ENCODE data around the gene MMP20.

MMP20 gene

DNA sequence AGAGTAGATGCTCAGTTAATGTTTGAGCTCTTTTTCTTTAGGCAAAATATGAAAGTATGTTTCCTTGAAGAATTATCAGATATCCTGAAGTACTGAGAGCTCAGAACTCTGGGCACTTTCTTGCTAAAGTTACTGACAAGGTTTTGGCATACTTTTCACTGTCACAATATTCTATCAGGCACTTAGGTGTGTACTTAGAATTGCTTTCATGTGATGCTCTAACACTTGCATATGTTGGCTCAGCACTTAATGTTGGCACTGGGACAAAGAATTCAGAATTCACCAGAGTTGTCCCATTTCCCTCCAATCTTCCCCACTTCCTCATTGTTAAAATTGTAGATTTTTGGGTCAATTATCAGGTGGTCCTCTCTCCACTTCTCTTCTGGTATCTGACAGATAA lies 5.0 kb downstream of the MMP20 start:
- Histone ChIP-seq H3K36me3 (ENCODE audit: control insufficient read depth, insufficient read depth, low read length) (no peaks in the 10 kb centered on the region), H3K27me3 (ENCODE audit: control insufficient read depth, insufficient read depth, low read length) (no peaks in the 10 kb centered on the region), H3K4me3 (ENCODE audit: low read length) (no peak overlapping the region), H3K9ac (ENCODE audit: low read length) (no peak overlapping the region), H3K27ac (ENCODE audit: low read depth, low read length) (no peak overlapping the region), H3K4me1 (ENCODE audit: control insufficient read depth, insufficient read depth, low read length) (no peaks in the 10 kb centered on the region)

- Histone ChIP-seq H3K9ac (ENCODE audit: low read length) (no peak overlapping the region), H3K27ac (ENCODE audit: low read depth, low read length) (no peak overlapping the region), H3K4me1 (ENCODE audit: control insufficient read depth, insufficient read depth, low read length) (no peaks in the 10 kb centered on the region), H3K36me3 (ENCODE audit: control insufficient read depth, insufficient read depth, low read length) (no peaks in the 10 kb centered on the region), H3K4me3 (ENCODE audit: low read length) (no peak overlapping the region), H3K27me3 (ENCODE audit: control insufficient read depth, insufficient read depth, low read length) (no peaks in the 10 kb centered on the region)
Observed at GRCh38 chr11:102617466-102618008, 7.6 kb downstream of the MMP20 start.

- Histone ChIP-seq H3K4me3 (ENCODE audit: low read length) (no peak overlapping the region), H3K27ac (ENCODE audit: low read depth, low read length) (no peak overlapping the region), H3K9ac (ENCODE audit: low read length) (no peak overlapping the region)
Observed at GRCh38 chr11:102615894-102616432, 9.2 kb downstream of the MMP20 start.

GRCh38 chr11:102615077-102615893 lies 9.8 kb downstream of the MMP20 start:
- H3K27me3 ChIP-seq (ENCODE audit: control insufficient read depth, insufficient read depth, low read length), result no peaks in the 10 kb centered on the region
- no peak overlapping the region for H3K4me3 ChIP-seq (ENCODE audit: low read length)
- no peaks in the 10 kb centered on the region for H3K36me3 ChIP-seq (ENCODE audit: control insufficient read depth, insufficient read depth, low read length)
- H3K4me1 ChIP-seq (ENCODE audit: control insufficient read depth, insufficient read depth, low read length), result no peaks in the 10 kb centered on the region
- no peak overlapping the region for H3K27ac ChIP-seq (ENCODE audit: low read depth, low read length)
- no peak overlapping the region for H3K9ac ChIP-seq (ENCODE audit: low read length)

More at GRCh38 chr11:102615894-102616432, 9.2 kb downstream of the MMP20 start:
- H3K36me3 ChIP-seq (ENCODE audit: control insufficient read depth, insufficient read depth, low read length), result no peaks in the 10 kb centered on the region
- H3K27me3 ChIP-seq (ENCODE audit: control insufficient read depth, insufficient read depth, low read length), result no peaks in the 10 kb centered on the region
- no peaks in the 10 kb centered on the region for H3K4me1 ChIP-seq (ENCODE audit: control insufficient read depth, insufficient read depth, low read length)

DNA sequence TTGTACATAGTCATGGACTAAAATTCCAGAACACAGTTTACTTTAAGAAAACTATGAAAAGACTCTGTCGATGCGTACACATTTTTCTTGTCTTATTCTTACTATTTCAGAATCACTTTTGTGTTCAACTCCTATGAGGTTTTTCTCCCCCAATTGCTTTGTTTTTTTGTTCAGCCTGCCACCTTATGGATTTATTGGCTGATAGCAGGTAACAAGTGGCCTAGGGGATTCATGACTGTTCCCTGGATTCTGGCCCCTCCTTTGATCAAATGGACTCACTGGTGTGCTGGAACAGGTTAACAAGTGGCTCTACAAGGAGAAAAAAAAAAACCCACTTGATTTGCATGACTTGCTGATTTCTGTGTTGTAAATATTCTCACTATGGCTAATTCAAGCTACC lies 10.6 kb downstream of the MMP20 start:
- no peak overlapping the region for H3K9ac ChIP-seq (ENCODE audit: low read length)
- no peaks in the 10 kb centered on the region for H3K27me3 ChIP-seq (ENCODE audit: control insufficient read depth, insufficient read depth, low read length)
- H3K4me3 ChIP-seq (ENCODE audit: low read length), result no peak overlapping the region
- H3K27ac ChIP-seq (ENCODE audit: low read depth, low read length), result no peak overlapping the region
- H3K4me1 ChIP-seq (ENCODE audit: control insufficient read depth, insufficient read depth, low read length), result no peaks in the 10 kb centered on the region
- H3K36me3 ChIP-seq (ENCODE audit: control insufficient read depth, insufficient read depth, low read length), result no peaks in the 10 kb centered on the region

DNA sequence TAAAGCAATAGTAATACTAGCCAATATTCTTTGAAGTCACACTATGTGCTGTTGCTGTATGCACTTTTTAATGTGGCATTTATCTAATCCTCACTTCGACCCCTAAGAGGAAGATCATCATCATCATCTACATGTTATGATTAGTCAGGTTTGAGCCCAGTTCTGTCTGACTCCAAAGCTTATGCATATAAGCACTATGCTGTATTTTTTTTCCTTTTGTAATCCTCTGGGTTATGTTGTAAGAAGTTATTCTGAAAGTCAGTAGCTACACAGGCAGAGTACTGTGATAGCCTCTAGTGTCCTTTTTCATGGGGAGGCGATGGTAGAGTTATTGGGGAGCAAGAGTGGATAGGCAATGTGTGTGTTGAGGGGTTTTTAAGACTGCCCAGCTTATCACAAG lies 11.1 kb downstream of the MMP20 start:
- Histone ChIP-seq H3K4me1 (ENCODE audit: control insufficient read depth, insufficient read depth, low read length) (no peaks in the 10 kb centered on the region), H3K4me3 (ENCODE audit: low read length) (no peak overlapping the region), H3K27ac (ENCODE audit: low read depth, low read length) (no peak overlapping the region), H3K9ac (ENCODE audit: low read length) (no peak overlapping the region), H3K36me3 (ENCODE audit: control insufficient read depth, insufficient read depth, low read length) (no peaks in the 10 kb centered on the region), H3K27me3 (ENCODE audit: control insufficient read depth, insufficient read depth, low read length) (no peaks in the 10 kb centered on the region)

- Histone ChIP-seq H3K4me3 (ENCODE audit: low read length) (no peak overlapping the region), H3K27me3 (ENCODE audit: control insufficient read depth, insufficient read depth, low read length) (no peaks in the 10 kb centered on the region), H3K27ac (ENCODE audit: low read depth, low read length) (no peak overlapping the region), H3K9ac (ENCODE audit: low read length) (no peak overlapping the region), H3K4me1 (ENCODE audit: control insufficient read depth, insufficient read depth, low read length) (no peaks in the 10 kb centered on the region), H3K36me3 (ENCODE audit: control insufficient read depth, insufficient read depth, low read length) (no peaks in the 10 kb centered on the region)
Observed at GRCh38 chr11:102613450-102613849, 11.7 kb downstream of the MMP20 start.

DNA sequence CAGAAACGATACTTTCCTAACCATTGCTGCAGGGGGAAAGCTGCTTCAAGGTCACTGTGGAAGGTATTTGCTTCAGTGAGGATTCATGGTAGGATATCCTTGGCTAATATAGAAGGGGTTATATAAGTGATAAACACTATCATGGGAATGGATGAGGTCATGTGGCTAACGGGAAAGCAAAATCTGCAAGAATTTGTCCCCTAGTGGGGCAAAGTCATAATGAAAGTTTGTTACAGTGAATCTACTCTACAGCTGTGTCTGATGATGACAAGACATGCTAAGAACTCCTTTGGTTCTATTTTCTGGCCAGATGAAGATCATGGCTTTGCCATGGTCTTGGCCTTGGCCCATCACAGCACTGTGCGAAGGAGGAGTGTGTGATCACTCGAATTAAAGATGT lies 13.8 kb downstream of the MMP20 start:
- H3K36me3 ChIP-seq (ENCODE audit: control insufficient read depth, insufficient read depth, low read length), result no peaks in the 10 kb centered on the region
- no peak overlapping the region for H3K9ac ChIP-seq (ENCODE audit: low read length)
- no peak overlapping the region for H3K4me3 ChIP-seq (ENCODE audit: low read length)
- no peaks in the 10 kb centered on the region for H3K4me1 ChIP-seq (ENCODE audit: control insufficient read depth, insufficient read depth, low read length)
- H3K27me3 ChIP-seq (ENCODE audit: control insufficient read depth, insufficient read depth, low read length), result no peaks in the 10 kb centered on the region
- no peak overlapping the region for H3K27ac ChIP-seq (ENCODE audit: low read depth, low read length)

DNA sequence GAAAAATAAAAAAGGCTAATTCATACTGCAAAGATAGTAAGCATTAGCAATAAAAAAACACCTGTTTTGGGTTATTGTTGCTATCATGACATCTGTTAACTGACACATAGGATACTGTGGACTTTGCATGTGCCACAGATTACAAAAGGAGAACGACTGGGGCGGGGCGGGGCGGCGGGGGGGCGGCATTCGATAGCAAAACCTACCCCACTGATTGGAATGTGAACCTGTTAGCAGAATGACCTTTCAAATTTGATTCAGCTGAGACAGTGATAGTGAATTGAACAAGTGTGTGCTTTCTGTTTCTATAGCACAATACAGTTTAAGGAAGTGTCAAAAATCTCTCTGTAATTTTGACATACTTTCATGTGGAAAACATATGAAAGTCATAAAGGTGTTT lies 14.9 kb downstream of the MMP20 start:
- Histone ChIP-seq H3K9ac (ENCODE audit: low read length) (no peak overlapping the region), H3K27me3 (ENCODE audit: control insufficient read depth, insufficient read depth, low read length) (no peaks in the 10 kb centered on the region), H3K36me3 (ENCODE audit: control insufficient read depth, insufficient read depth, low read length) (no peaks in the 10 kb centered on the region), H3K4me3 (ENCODE audit: low read length) (no peak overlapping the region), H3K4me1 (ENCODE audit: control insufficient read depth, insufficient read depth, low read length) (no peaks in the 10 kb centered on the region), H3K27ac (ENCODE audit: low read depth, low read length) (no peak overlapping the region)

DNA sequence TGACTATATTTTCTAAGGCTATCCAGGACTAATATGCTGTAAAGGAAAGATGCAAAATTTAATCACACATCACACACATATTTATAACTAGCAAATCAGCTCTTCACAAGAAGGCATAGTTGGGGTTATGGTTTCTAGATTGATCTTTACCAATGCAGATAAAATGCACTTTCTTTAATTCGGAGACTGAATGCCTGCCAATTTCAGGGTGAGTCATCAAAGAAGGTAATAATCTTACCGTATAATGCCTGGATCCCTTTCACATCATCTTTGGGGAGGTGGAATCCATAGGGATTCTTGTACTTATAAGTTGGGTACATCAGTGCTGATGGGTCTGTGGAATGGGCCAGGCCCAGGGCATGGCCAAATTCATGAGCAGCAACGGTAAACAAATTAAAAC lies 16.4 kb downstream of the MMP20 start:
- H3K9ac ChIP-seq (ENCODE audit: low read length), result no peak overlapping the region
- no peak overlapping the region for H3K4me3 ChIP-seq (ENCODE audit: low read length)
- H3K36me3 ChIP-seq (ENCODE audit: control insufficient read depth, insufficient read depth, low read length), result no peaks in the 10 kb centered on the region
- H3K4me1 ChIP-seq (ENCODE audit: control insufficient read depth, insufficient read depth, low read length), result no peaks in the 10 kb centered on the region
- no peaks in the 10 kb centered on the region for H3K27me3 ChIP-seq (ENCODE audit: control insufficient read depth, insufficient read depth, low read length)
- H3K27ac ChIP-seq (ENCODE audit: low read depth, low read length), result no peak overlapping the region

DNA sequence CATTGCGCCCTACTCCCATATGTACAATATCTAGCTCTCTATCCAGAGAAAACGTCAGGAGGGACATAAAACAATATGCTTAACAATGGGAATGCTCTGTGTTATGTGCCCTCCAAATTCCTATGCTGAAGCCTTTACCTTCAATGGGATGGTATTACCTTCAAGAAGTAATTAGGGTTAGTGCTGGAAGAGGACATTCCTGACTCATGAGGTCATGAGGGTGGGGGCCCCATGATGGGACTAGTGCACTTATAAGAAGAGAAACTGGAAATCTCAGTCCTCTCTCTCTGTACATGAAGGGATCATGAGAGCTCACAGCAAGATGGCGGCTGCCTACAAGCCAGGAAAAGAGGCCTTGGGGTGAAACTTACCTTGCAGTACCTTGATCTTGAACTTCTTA lies 20.3 kb downstream of the MMP20 start:
- Histone ChIP-seq H3K4me1 (ENCODE audit: control insufficient read depth, insufficient read depth, low read length) (no peaks in the 10 kb centered on the region), H3K27me3 (ENCODE audit: control insufficient read depth, insufficient read depth, low read length) (no peaks in the 10 kb centered on the region), H3K4me3 (ENCODE audit: low read length) (no peak overlapping the region), H3K9ac (ENCODE audit: low read length) (no peak overlapping the region), H3K27ac (ENCODE audit: low read depth, low read length) (no peak overlapping the region), H3K36me3 (ENCODE audit: control insufficient read depth, insufficient read depth, low read length) (no peaks in the 10 kb centered on the region)

DNA sequence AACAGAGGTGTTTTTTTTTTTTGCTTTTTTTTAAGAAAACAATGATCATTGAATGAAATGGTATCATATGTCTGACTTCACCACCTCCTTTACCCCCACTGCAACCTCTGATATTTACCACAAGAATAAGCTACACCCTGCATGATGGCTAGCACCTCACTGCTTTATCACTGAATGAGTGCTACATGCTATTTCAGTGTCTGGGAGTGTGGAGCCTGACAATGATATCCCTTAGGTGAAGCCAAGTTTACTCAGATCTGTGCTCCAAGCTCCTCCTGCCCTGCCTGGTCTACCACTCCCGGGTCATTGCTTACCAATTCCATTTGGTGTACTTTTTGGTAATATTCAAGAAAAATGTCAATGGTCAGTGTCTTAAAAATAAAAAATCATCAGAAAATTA lies 21.1 kb downstream of the MMP20 start:
- no peak overlapping the region for H3K27ac ChIP-seq (ENCODE audit: low read depth, low read length)
- H3K4me1 ChIP-seq (ENCODE audit: control insufficient read depth, insufficient read depth, low read length), result no peaks in the 10 kb centered on the region
- no peak overlapping the region for H3K4me3 ChIP-seq (ENCODE audit: low read length)
- H3K27me3 ChIP-seq (ENCODE audit: control insufficient read depth, insufficient read depth, low read length), result no peaks in the 10 kb centered on the region
- no peaks in the 10 kb centered on the region for H3K36me3 ChIP-seq (ENCODE audit: control insufficient read depth, insufficient read depth, low read length)
- no peak overlapping the region for H3K9ac ChIP-seq (ENCODE audit: low read length)

- no peaks in the 10 kb centered on the region for H3K36me3 ChIP-seq (ENCODE audit: control insufficient read depth, insufficient read depth, low read length)
- peak overlapping the region; percentile 38 for H3K27ac ChIP-seq (ENCODE audit: low read depth, low read length)
- H3K9ac ChIP-seq (ENCODE audit: low read length), result no peak overlapping the region
- no peaks in the 10 kb centered on the region for H3K4me1 ChIP-seq (ENCODE audit: control insufficient read depth, insufficient read depth, low read length)
- no peak overlapping the region for H3K4me3 ChIP-seq (ENCODE audit: low read length)
- H3K27me3 ChIP-seq (ENCODE audit: control insufficient read depth, insufficient read depth, low read length), result no peaks in the 10 kb centered on the region
Observed at GRCh38 chr11:102603576-102603975, 21.6 kb downstream of the MMP20 start.
